Measurements from ENCODE around the gene SLC5A12.

DNA sequence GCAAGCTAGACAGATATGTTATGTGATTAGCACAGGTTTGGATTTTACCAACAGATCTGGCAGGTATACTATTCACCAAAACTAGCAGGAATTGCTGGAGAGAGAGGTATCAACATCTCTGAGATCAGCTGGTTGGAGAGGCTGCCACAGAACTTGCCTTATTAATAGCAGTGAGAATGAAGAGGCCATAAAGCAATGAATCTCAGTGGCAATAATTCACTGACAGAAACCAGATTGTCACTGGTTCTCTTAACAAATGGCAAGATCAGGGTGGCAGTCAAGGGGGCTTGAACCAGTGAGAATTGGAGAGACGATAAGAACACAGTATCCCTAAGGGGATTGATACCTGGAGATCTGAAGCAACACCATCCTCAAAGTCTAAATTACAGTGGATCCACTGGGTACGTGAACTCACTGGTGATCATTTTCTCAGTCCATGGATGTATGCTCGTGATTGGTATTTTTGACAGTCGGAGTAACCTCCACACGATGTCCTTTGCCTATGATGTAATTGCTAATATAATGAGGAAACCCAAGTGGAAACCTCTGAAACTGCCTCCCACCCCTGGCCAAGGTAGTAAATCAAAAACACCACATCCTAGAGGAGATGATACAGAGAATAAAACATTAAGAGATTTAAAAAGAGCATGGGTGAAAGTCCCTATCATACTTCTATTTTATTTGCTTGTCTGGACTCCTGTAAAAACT, 17.7 kb upstream of the SLC5A12 start:
- no peak for TF ChIP-seq ARNT (IDR thresholded peaks at IDR 0.05)
- TF ChIP-seq TARDBP (IDR thresholded peaks at IDR 0.05) = no peak
- no peak for TF ChIP-seq BHLHE40 (IDR thresholded peaks at IDR 0.05; ENCODE audit: borderline replicate concordance)
- TF ChIP-seq CTBP1 (IDR thresholded peaks at IDR 0.05; ENCODE audit: borderline replicate concordance) = no peak
- no peak for TF ChIP-seq NFRKB (IDR thresholded peaks at IDR 0.05)
- TF ChIP-seq SP1 (IDR thresholded peaks at IDR 0.05) = no peak
- no peak for TF ChIP-seq ZNF384 (IDR thresholded peaks at IDR 0.05)
- no peak for TF ChIP-seq FOXM1 (IDR thresholded peaks at IDR 0.05; ENCODE audit: borderline replicate concordance)
- no peak for TF ChIP-seq HDGF (IDR thresholded peaks at IDR 0.05; ENCODE audit: borderline replicate concordance)
- TF ChIP-seq SUZ12 (IDR thresholded peaks at IDR 0.05) = no peak
